NT2/D1 (cell line): ENCODE data around the gene CCDC34.

Source experiments
- DNase-seq: peaks from one replicate; pipeline ENCODE4 v3.0.0-alpha.2; 2011; ENCODE audit warnings: low read depth, low spot score
- H3K27me3 ChIP-seq: 2 replicates; pipeline ENCODE4 v1.6.0; 2011; ENCODE audit warnings: mild to moderate bottlenecking; ENCODE audit not compliant: insufficient read length, insufficient read depth
- H3K36me3 ChIP-seq: 2 replicates; pipeline ENCODE4 v1.6.1; 2011; ENCODE audit warnings: mild to moderate bottlenecking, low read length, mixed read lengths; ENCODE audit not compliant: insufficient read depth, insufficient read length
- H3K4me1 ChIP-seq: 2 replicates; pipeline ENCODE4 v1.5.1; 2011; ENCODE audit not compliant: insufficient read depth, insufficient read length
- H3K4me3 ChIP-seq: 2 replicates; pipeline ENCODE4 v1.5.1; 2011; ENCODE audit warnings: low read depth; ENCODE audit not compliant: insufficient read length
- H3K9ac ChIP-seq: 2 replicates; pipeline ENCODE4 v1.6.0; 2011; ENCODE audit warnings: low read depth; ENCODE audit not compliant: insufficient read length
- H3K9me3 ChIP-seq: 2 replicates; pipeline ENCODE4 v1.5.1; 2011; ENCODE audit warnings: mild to moderate bottlenecking, low read length; ENCODE audit not compliant: insufficient read depth
- SUZ12 ChIP-seq: IDR thresholded peaks from 2 replicates; pipeline ENCODE4 v1.6.1; 2011; ENCODE audit not compliant: insufficient read length, insufficient read depth; ENCODE audit errors: extremely low read depth
- YY1 ChIP-seq: IDR thresholded peaks from 2 replicates; pipeline ENCODE4 v1.6.1; 2011; ENCODE audit not compliant: insufficient read length, insufficient read depth
- ZNF274 ChIP-seq: IDR thresholded peaks from 2 replicates; pipeline ENCODE4 v1.6.1; 2011; ENCODE audit warnings: mild to moderate bottlenecking, low read depth, low read length

CCDC34 gene

GRCh38 chr11:27383645-27384044 lies 20.6 kb upstream of the CCDC34 start:
- no peak overlapping the region for H3K4me3 ChIP-seq
- no peaks in the 10 kb centered on the region for H3K4me1 ChIP-seq
- TF ChIP-seq YY1 (no peak), ZNF274 (no peak), SUZ12 (no peak)
- no peaks in the 10 kb centered on the region for H3K27me3 ChIP-seq
- no peak overlapping the region for H3K9ac ChIP-seq
- peaks cover 51% of the 10 kb centered on the region for H3K36me3 ChIP-seq
- no peaks in the 10 kb centered on the region for H3K9me3 ChIP-seq
- DNase-seq = no peak

GRCh38 chr11:27381238-27381666 lies 18.2 kb upstream of the CCDC34 start:
- H3K27me3 ChIP-seq = no peaks in the 10 kb centered on the region
- no peak for DNase-seq
- H3K4me1 ChIP-seq = no peaks in the 10 kb centered on the region
- peaks cover 51% of the 10 kb centered on the region for H3K36me3 ChIP-seq
- H3K4me3 ChIP-seq = no peak overlapping the region
- H3K9ac ChIP-seq = no peak overlapping the region
- H3K9me3 ChIP-seq = no peaks in the 10 kb centered on the region
- TF ChIP-seq SUZ12 (no peak), ZNF274 (no peak), YY1 (no peak)

GRCh38 chr11:27380771-27381170 lies 17.8 kb upstream of the CCDC34 start:
- no peak for DNase-seq
- Histone ChIP-seq H3K9ac (no peak overlapping the region), H3K9me3 (no peaks in the 10 kb centered on the region), H3K27me3 (no peaks in the 10 kb centered on the region), H3K36me3 (peaks cover 51% of the 10 kb centered on the region), H3K4me1 (no peaks in the 10 kb centered on the region), H3K4me3 (no peak overlapping the region)
- TF ChIP-seq ZNF274 = no peak
- TF ChIP-seq SUZ12 = no peak
- TF ChIP-seq YY1 = no peak

- H3K4me1 ChIP-seq = no peaks in the 10 kb centered on the region
- DNase-seq = no peak
- TF ChIP-seq SUZ12 (no peak), ZNF274 (no peak), YY1 (no peak)
- peaks cover 45% of the 10 kb centered on the region for H3K36me3 ChIP-seq
- H3K9ac ChIP-seq = no peak overlapping the region
- H3K9me3 ChIP-seq = no peaks in the 10 kb centered on the region
- H3K27me3 ChIP-seq = no peaks in the 10 kb centered on the region
- no peak overlapping the region for H3K4me3 ChIP-seq
Observed at GRCh38 chr11:27379449-27379848, 16.4 kb upstream of the CCDC34 start.

GRCh38 chr11:27375370-27375769 lies 12.4 kb upstream of the CCDC34 start:
- no peak overlapping the region for H3K9ac ChIP-seq
- H3K36me3 ChIP-seq = peaks cover 37% of the 10 kb centered on the region
- no peaks in the 10 kb centered on the region for H3K9me3 ChIP-seq
- no peaks in the 10 kb centered on the region for H3K27me3 ChIP-seq
- no peak overlapping the region for H3K4me3 ChIP-seq
- DNase-seq = no peak
- H3K4me1 ChIP-seq = no peaks in the 10 kb centered on the region
- TF ChIP-seq SUZ12 = no peak
- TF ChIP-seq ZNF274 = no peak
- TF ChIP-seq YY1 = no peak

GRCh38 chr11:27373856-27374602 lies 11.0 kb upstream of the CCDC34 start:
- Histone ChIP-seq H3K36me3 (peaks cover 28% of the 10 kb centered on the region), H3K9me3 (no peaks in the 10 kb centered on the region), H3K4me3 (no peak overlapping the region), H3K9ac (no peak overlapping the region), H3K27me3 (no peaks in the 10 kb centered on the region), H3K4me1 (no peaks in the 10 kb centered on the region)
- DNase-seq = no peak
- no peak for TF ChIP-seq ZNF274
- TF ChIP-seq YY1 = no peak
- no peak for TF ChIP-seq SUZ12

- Histone ChIP-seq H3K9ac (no peak overlapping the region), H3K27me3 (no peaks in the 10 kb centered on the region), H3K4me3 (no peak overlapping the region), H3K4me1 (no peaks in the 10 kb centered on the region), H3K9me3 (no peaks in the 10 kb centered on the region), H3K36me3 (peaks cover 31% of the 10 kb centered on the region)
- TF ChIP-seq YY1 = no peak
- TF ChIP-seq SUZ12 = no peak
- no peak for TF ChIP-seq ZNF274
- DNase-seq = no peak
Observed at GRCh38 chr11:27373392-27373791, 10.4 kb upstream of the CCDC34 start.
